Neutrophil (primary cell): ENCODE results near the gene ITGA6.

Source experiments
- H3K27ac ChIP-seq: fragments of 200-600 bp; sonication (generic); 2 replicates; pipeline ENCODE4 v1.5.1; 2016; ENCODE audit warnings: mild to moderate bottlenecking, moderate library complexity
- H3K27me3 ChIP-seq: fragments of 200-600 bp; sonication (generic); 2 replicates; pipeline ENCODE4 v1.6.0; 2016; ENCODE audit warnings: mild to moderate bottlenecking
- H3K36me3 ChIP-seq: fragments of 200-600 bp; sonication (generic); 2 replicates; pipeline ENCODE4 v1.5.1; 2017
- H3K4me1 ChIP-seq, 2 experiments: fragments of 200-600 bp in 1 of 2; sonication (generic) in 1 of 2; 1 replicate in 1 of 2; 2 replicates in 1 of 2; pipeline versions ENCODE4 v1.5.1 to v1.6.1; 2013 to 2016; ENCODE audit warnings: low read depth in 1 of 2, low read length in 1 of 2, mild to moderate bottlenecking in 1 of 2, moderate library complexity in 1 of 2; ENCODE audit not compliant: control insufficient read depth in 1 of 2, insufficient read depth in 1 of 2
- H3K4me3 ChIP-seq, 2 experiments: fragments of 200-600 bp in 1 of 2; sonication (generic) in 1 of 2; 1 replicate in 1 of 2; 2 replicates in 1 of 2; pipeline ENCODE4 v1.5.1; 2013 to 2016; ENCODE audit warnings: low read depth in 1 of 2, low read length in 1 of 2, mild to moderate bottlenecking in 1 of 2, moderate library complexity in 1 of 2
- H3K9me3 ChIP-seq: fragments of 200-600 bp; sonication (generic); 2 replicates; pipeline ENCODE4 v1.5.1; 2016
- CTCF ChIP-seq: fragments of 200-600 bp; sonication (generic); IDR thresholded peaks from 2 replicates; pipeline ENCODE4 v1.5.1; 2016; ENCODE audit warnings: antibody characterized with exemption

Gene ITGA6

GRCh38 chr2:172461591-172462372, 34.4 kb downstream of the ITGA6 start:
- H3K27ac ChIP-seq = peak overlapping the region; percentile 88
- TF ChIP-seq CTCF = peak; percentile 74
- H3K4me3 ChIP-seq = peak overlapping the region; percentile 48 to 55
- no peaks in the 10 kb centered on the region for H3K9me3 ChIP-seq
- peaks cover 68 to 71% of the 10 kb centered on the region in 2 experiments for H3K4me1 ChIP-seq
- no peaks in the 10 kb centered on the region for H3K36me3 ChIP-seq
- H3K27me3 ChIP-seq = no peaks in the 10 kb centered on the region

GRCh38 chr2:172462373-172462848, 35.0 kb downstream of the ITGA6 start:
- no peaks in the 10 kb centered on the region for H3K27me3 ChIP-seq
- H3K9me3 ChIP-seq = no peaks in the 10 kb centered on the region
- peaks cover 3% of the 10 kb centered on the region for H3K36me3 ChIP-seq
- no peak for TF ChIP-seq CTCF
- H3K4me3 ChIP-seq = peak overlapping the region; percentile 48 to 55
- peak overlapping the region; percentile 88 for H3K27ac ChIP-seq
- peaks cover 68 to 70% of the 10 kb centered on the region in 2 experiments for H3K4me1 ChIP-seq

GRCh38 chr2:172462849-172463381, 35.5 kb downstream of the ITGA6 start:
- H3K4me3 ChIP-seq = peak overlapping the region; percentile 48 to 55

GRCh38 chr2:172464400-172465129, 37.2 kb downstream of the ITGA6 start:
- Histone ChIP-seq H3K4me1 (peaks cover 62% of the 10 kb centered on the region in 2 experiments), H3K27ac (peak overlapping the region; percentile 88), H3K9me3 (no peaks in the 10 kb centered on the region), H3K36me3 (peaks cover 13% of the 10 kb centered on the region), H3K27me3 (no peaks in the 10 kb centered on the region), H3K4me3 (no peak overlapping the region)
- TF ChIP-seq CTCF = no peak

More at GRCh38 chr2:172462849-172463381, 35.5 kb downstream of the ITGA6 start:
- TF ChIP-seq CTCF = peak; percentile 21
- Histone ChIP-seq H3K27me3 (no peaks in the 10 kb centered on the region), H3K4me1 (peaks cover 68 to 70% of the 10 kb centered on the region in 2 experiments), H3K27ac (peak overlapping the region; percentile 88), H3K36me3 (peaks cover 5% of the 10 kb centered on the region), H3K9me3 (no peaks in the 10 kb centered on the region)

- no peaks in the 10 kb centered on the region for H3K9me3 ChIP-seq
- H3K4me1 ChIP-seq = peaks cover 51% of the 10 kb centered on the region in 2 experiments
- H3K36me3 ChIP-seq = peaks cover 13% of the 10 kb centered on the region
- no peak overlapping the region for H3K27ac ChIP-seq
- H3K27me3 ChIP-seq = no peaks in the 10 kb centered on the region
- H3K4me3 ChIP-seq = no peak overlapping the region
- TF ChIP-seq CTCF = peak; percentile 87
These were observed 38.3 kb downstream of the ITGA6 start for GRCh38 chr2:172465417-172466334.
